Endothelial cell of umbilical vein (primary cell): Measurements from ENCODE around the gene JMJD7. TPM values are rescaled to one million over a fixed set of nuclear protein-coding genes. Genes with fewer than 3 reads are reported as not detected.

Source experiments
- BruUV-seq: library from RNA; stranded (reverse); fragments of 400-500 nt; replicated peaks from 2 replicates; lab custom pipeline; 2021; lab: Mats Ljungman, UMichigan
- CTCF ChIA-PET: fragments of 300-600, 350-600 bp; sonication (Branson Sonifier 250); formaldehyde crosslinking; loops from one replicate; lab custom pipeline; 2021; ENCODE audit warnings: antibody characterized with exemption, inconsistent platforms; lab: Charles Lee
- POLR2A ChIA-PET: fragments of 300-600, 350-600 bp; sonication (Branson Sonifier 250); formaldehyde crosslinking; loops from one replicate; lab custom pipeline; 2021; ENCODE audit warnings: antibody characterized with exemption, inconsistent platforms; lab: Charles Lee
- DNase-seq: peaks from one replicate; pipeline ENCODE4 v3.0.0-alpha.2; 2011; ENCODE audit warnings: low read depth, low spot score
- FAIRE-seq: peaks from 2 replicates; lab custom pipeline; 2011; peaks lifted over from hg19 to GRCh38; lab: Jason Lieb, UNC
- H2AFZ ChIP-seq: 2 replicates; pipeline ENCODE4 v1.6.0; 2012; ENCODE audit warnings: low read depth, low read length, control low read depth, inconsistent platforms
- H3K27ac ChIP-seq: 2 replicates; pipeline ENCODE4 v1.5.1; 2011; ENCODE audit warnings: low read depth, mild to moderate bottlenecking, control low read depth, low read length, moderate library complexity; ENCODE audit not compliant: insufficient read depth
- H3K27me3 ChIP-seq, 2 experiments: 2 replicates each; pipeline versions ENCODE4 v1.6.0 to v1.6.1; 2011; ENCODE audit warnings: low read length in 2 of 2, mixed read lengths in 1 of 2; ENCODE audit not compliant: control insufficient read depth in 2 of 2, insufficient read depth in 2 of 2
- H3K36me3 ChIP-seq, 2 experiments: 2 replicates in 1 of 2; 3 replicates in 1 of 2; pipeline ENCODE4 v1.5.1; 2011; ENCODE audit warnings: low read length in 2 of 2, mild to moderate bottlenecking in 1 of 2, moderate library complexity in 1 of 2; ENCODE audit not compliant: control insufficient read depth in 2 of 2, insufficient read depth in 2 of 2; ENCODE audit errors: extremely low read depth in 1 of 2
- H3K4me1 ChIP-seq: 3 replicates; pipeline ENCODE4 v1.5.1; 2011; ENCODE audit warnings: mild to moderate bottlenecking, low read length; ENCODE audit not compliant: control insufficient read depth, insufficient read depth; ENCODE audit errors: extremely low read depth
- H3K4me2 ChIP-seq: 2 replicates; pipeline ENCODE4 v1.6.1; 2011; ENCODE audit warnings: low read length, control low read depth, mixed read lengths; ENCODE audit not compliant: insufficient read depth
- H3K4me3 ChIP-seq, 3 experiments: fragments of 200-600 bp in 1 of 3; sonication (generic), shearing (Covaris generic) in 1 of 3; replicated peaks in 1 of 3; 2 replicates each; pipeline ENCODE4 v1.5.1; 2011 to 2016; ENCODE audit warnings: control low read depth in 3 of 3, low read length in 3 of 3, mild to moderate bottlenecking in 2 of 3, inconsistent platforms in 1 of 3, low read depth in 1 of 3, moderate library complexity in 1 of 3; ENCODE audit not compliant: insufficient read depth in 1 of 3
- H3K79me2 ChIP-seq: 2 replicates; pipeline ENCODE4 v1.6.0; 2012; ENCODE audit warnings: low read length, inconsistent platforms; ENCODE audit not compliant: control insufficient read depth, insufficient read depth
- H3K9ac ChIP-seq: replicated peaks from 2 replicates; pipeline ENCODE3; 2011; ENCODE audit warnings: low read length, control low read depth; ENCODE audit not compliant: insufficient read depth; ENCODE audit errors: extremely low read depth
- H3K9me1 ChIP-seq: replicated peaks from 3 replicates; pipeline ENCODE4 v1.6.0; 2011; ENCODE audit warnings: mild to moderate bottlenecking, low read length; ENCODE audit not compliant: control insufficient read depth, insufficient read depth; ENCODE audit errors: extremely low read depth
- H3K9me3 ChIP-seq: replicated peaks from 2 replicates; pipeline ENCODE4 v1.5.1; 2012; ENCODE audit warnings: low read length, inconsistent platforms; ENCODE audit not compliant: control insufficient read depth, insufficient read depth
- H4K20me1 ChIP-seq: replicated peaks from 2 replicates; pipeline ENCODE3; 2011; ENCODE audit warnings: mild to moderate bottlenecking, low read length; ENCODE audit not compliant: control insufficient read depth, insufficient read depth; ENCODE audit errors: extremely low read depth
- CTCF ChIP-seq, 2 donors: IDR thresholded peaks; 1 replicate in 1 of 2; 2 replicates in 1 of 2; pipeline ENCODE4 v1.5.1; 2011; ENCODE audit warnings: low read length in 2 of 2, mild to moderate bottlenecking in 2 of 2, moderate library complexity in 2 of 2, control low read depth in 1 of 2, inconsistent platforms in 1 of 2, low read depth in 1 of 2; ENCODE audit not compliant: insufficient read depth in 1 of 2; ENCODE audit errors: extremely low read depth in 1 of 2
- EZH2 ChIP-seq: IDR thresholded peaks from 2 replicates; pipeline ENCODE4 v1.6.1; 2012; ENCODE audit warnings: borderline replicate concordance, low read depth, mild to moderate bottlenecking, moderate library complexity, low read length, inconsistent platforms; ENCODE audit not compliant: severe bottlenecking
- FOS ChIP-seq: IDR thresholded peaks from 2 replicates; pipeline ENCODE4 v1.6.1; 2011; ENCODE audit warnings: mild to moderate bottlenecking, low read length, moderate library complexity, borderline replicate concordance; ENCODE audit not compliant: insufficient read depth
- GATA2 ChIP-seq: IDR thresholded peaks from 2 replicates; pipeline ENCODE4 v1.7.0; 2011; ENCODE audit warnings: low read depth, mild to moderate bottlenecking, moderate library complexity, mixed read lengths, low read length; ENCODE audit not compliant: insufficient read length, insufficient read depth
- JUN ChIP-seq: IDR thresholded peaks from 2 replicates; pipeline ENCODE4 v1.6.1; 2011; ENCODE audit warnings: borderline replicate concordance, low read depth; ENCODE audit not compliant: insufficient read length, insufficient read depth
- MAX ChIP-seq: IDR thresholded peaks from 2 replicates; pipeline ENCODE4 v1.6.1; 2011; ENCODE audit not compliant: insufficient read depth, insufficient read length
- MYC ChIP-seq: IDR thresholded peaks from one replicate; pipeline ENCODE4 v1.6.1; 2011; ENCODE audit warnings: mild to moderate bottlenecking, low read depth, low read length
- POLR2A ChIP-seq: IDR thresholded peaks from 2 replicates; pipeline ENCODE4 v1.6.1; 2012; ENCODE audit warnings: low read depth, mild to moderate bottlenecking, control low read depth, low read length
- POLR2AphosphoS5 ChIP-seq: IDR thresholded peaks from 2 replicates; pipeline ENCODE4 v1.6.1; 2012; ENCODE audit warnings: low read depth, mild to moderate bottlenecking, control low read depth, low read length, moderate library complexity; ENCODE audit not compliant: insufficient read depth
- dilution Hi-C: fragments of 300-500 bp; cut with MboI; formaldehyde crosslinking; loops from one replicate; pipeline ENCODE4 v1.15.0; 2019; ENCODE audit warnings: low sequenced_read_pairs; ENCODE audit not compliant: extremely low pct_ligation_motif_present
- intact Hi-C: fragments of 100-400 bp; cut with micrococcal nuclease; formaldehyde crosslinking; loops from one replicate; pipeline ENCODE4 v1.10.0; 2022
- polyA plus RNA-seq, 4 experiments: library from polyadenylated mRNA; depleted of rRNA in 3 of 4; stranded (reverse) in 3 of 4; unstranded in 1 of 4; fragments of >200 nt; gene quantifications; 2 replicates each; pipeline versions ENCODE4 v1.2.1 to v1.2.3, GENCODE V29; 2011 to 2012; ENCODE audit warnings: missing spikeins in 1 of 4
- total RNA-seq: library from RNA; stranded (reverse); gene quantifications from 2 replicates; pipeline ENCODE4 v1.2.3, GENCODE V29; 2021

The JMJD7 gene
- total and polyA plus RNA-seq, 2 donors (not counting 3 experiments of a cell fraction or from before 2014, with no cell fraction given), result 7.3 to 11.4 TPM

- CTCF ChIA-PET, result interaction anchor here (1.3 kb wide), 1 partner anchor 30 kb away, joined by 3 read pairs; no protein-coding TSS in a partner anchor
Observed at GRCh38 chr15:41874736-41875135, 46.8 kb downstream of the JMJD7 start.

More at GRCh38 chr15:41874736-41875135, 46.8 kb downstream of the JMJD7 start:
- H3K4me1 ChIP-seq, result no peaks in the 10 kb centered on the region
- no peaks in the 10 kb centered on the region for H3K27me3 ChIP-seq
- dilution Hi-C loops, result no loop called here
- H3K4me2 ChIP-seq, result no peak overlapping the region
- no peaks in the 10 kb centered on the region for H3K79me2 ChIP-seq
- no peak overlapping the region for H3K4me3 ChIP-seq
- H2AFZ ChIP-seq, result no peak overlapping the region
- POLR2A ChIA-PET, result no interaction called here
- TF ChIP-seq CTCF (IDR thresholded peaks at IDR 0.05; ENCODE audit: extremely low read depth in 1 of 2, insufficient read depth in 1 of 2, low read depth in 1 of 2, low read length in 2 of 2) (no peak), GATA2 (no peak), POLR2AphosphoS5 (no peak), EZH2 (no peak), JUN (no peak), FOS (no peak), MYC (no peak), POLR2A (no peak), MAX (no peak)
- no peaks in the 10 kb centered on the region for H3K9me1 ChIP-seq
- H3K36me3 ChIP-seq, result peaks cover 0 to 49% of the 10 kb centered on the region in 2 experiments
- H3K27ac ChIP-seq, result no peak overlapping the region
- no peak overlapping the region for H3K9ac ChIP-seq
- intact Hi-C loops, result no loop called here
- FAIRE-seq (no peak), DNase-seq (no peak)
- H3K9me3 ChIP-seq, result no peaks in the 10 kb centered on the region
- H4K20me1 ChIP-seq, result no peaks in the 10 kb centered on the region
- no TSS peak for BruUV-seq
